ENCODE results near the gene SIPA1L3. TPM values are rescaled to one million over a fixed set of nuclear protein-coding genes. Genes with fewer than 3 reads are reported as not detected.
A peak's percentile ranks its signal among the peaks of the same experiment; 100 is the strongest.
"Not testable (repeated sequence)": the region's sequence is repeated elsewhere in the genome, so short reads cannot be mapped to it uniquely, and the experiment has no call there.

The SIPA1L3 gene
- polyA plus RNA-seq, 6 donors from 2014 or later = 9.2 to 43.0 (median 19.5) TPM

DNA sequence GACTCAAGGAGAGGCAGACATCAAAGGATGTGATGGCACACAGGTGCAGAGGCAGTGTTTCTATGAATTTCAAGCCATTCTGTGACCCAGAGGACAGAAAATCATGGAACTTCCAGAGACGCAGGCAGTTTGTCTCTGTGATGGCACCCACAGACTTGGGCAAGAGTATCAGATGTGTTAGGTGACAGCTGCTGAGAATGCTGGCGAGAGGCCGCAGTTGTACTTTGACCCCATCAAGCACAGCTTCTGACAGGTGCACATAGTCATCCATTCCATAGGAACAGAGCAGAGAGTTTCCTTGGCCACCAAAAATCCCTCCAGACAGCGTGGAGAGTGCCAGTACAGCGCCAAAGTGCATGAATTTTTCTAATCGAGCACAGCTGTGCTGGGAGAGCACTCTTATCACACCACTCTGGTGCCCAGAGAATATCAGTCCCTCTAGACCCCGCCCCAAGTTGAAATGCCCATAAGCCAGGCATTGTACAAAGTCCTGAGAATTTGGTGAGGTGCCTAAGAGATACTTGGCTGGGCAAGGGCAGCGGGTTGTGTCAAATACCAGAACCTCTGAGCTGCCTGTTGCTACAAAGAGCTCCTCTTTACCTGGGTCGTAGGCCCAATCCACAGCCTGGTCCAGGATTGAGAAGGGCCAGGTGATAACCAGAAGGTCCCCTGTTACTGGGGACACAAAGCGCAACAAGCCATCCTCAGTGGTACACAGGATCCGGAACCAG lies 13.0 kb upstream of the SIPA1L3 start:
- ATAC-seq (ENCODE audit: low read depth in 2 of 2) (no peak), DNase-seq (no peak)
- H3K27me3 Mint-ChIP-seq = peaks cover 20 to 31% (median 25%) of the 10 kb centered on the region in 3 donors
- H3K4me1 Mint-ChIP-seq = peaks cover 5 to 6% (median 6%) of the 10 kb centered on the region in 3 donors
- peak overlapping the region in 1 of 6 donors; percentile 62 for H3K27ac Mint-ChIP-seq
- H3K36me3 Mint-ChIP-seq = peaks cover 4 to 7% of the 10 kb centered on the region in 2 donors
- H3K9me3 Mint-ChIP-seq = no peaks in the 10 kb centered on the region
- no peak overlapping the region for H3K4me3 Mint-ChIP-seq

DNA sequence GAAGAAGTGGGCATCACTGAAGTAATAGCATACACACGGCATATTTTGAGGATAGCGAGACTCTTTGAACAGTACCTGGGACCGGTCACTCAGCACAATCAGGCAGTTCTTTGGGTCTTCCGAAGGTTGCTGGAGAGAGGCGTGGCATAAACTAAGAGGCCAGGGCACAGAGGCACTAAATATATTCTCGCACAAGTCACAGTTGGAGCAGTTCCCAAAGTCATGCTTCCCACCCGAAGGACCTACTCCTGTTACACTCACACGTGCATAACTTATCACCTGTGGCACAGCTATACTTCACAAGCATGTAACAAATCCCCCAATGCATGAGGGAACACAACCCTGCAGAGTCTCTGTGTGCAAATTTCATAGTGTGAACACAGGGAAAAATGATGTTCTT lies 10.8 kb upstream of the SIPA1L3 start:
- no peak overlapping the region for H3K27ac Mint-ChIP-seq
- peaks cover 4 to 7% of the 10 kb centered on the region in 2 donors for H3K36me3 Mint-ChIP-seq
- no peak for ATAC-seq (ENCODE audit: low read depth in 2 of 2)
- H3K9me3 Mint-ChIP-seq = no peaks in the 10 kb centered on the region
- H3K4me1 Mint-ChIP-seq = peaks cover 8 to 14% (median 9%) of the 10 kb centered on the region in 3 donors
- no peak for DNase-seq
- H3K4me3 Mint-ChIP-seq = no peak overlapping the region
- H3K27me3 Mint-ChIP-seq = peaks cover 20 to 30% (median 25%) of the 10 kb centered on the region in 3 donors

- Mint-ChIP-seq H3K27me3 (no peaks in the 10 kb centered on the region), H3K36me3 (no peaks in the 10 kb centered on the region), H3K4me3 (no peak overlapping the region), H3K4me1 (peaks cover 9 to 27% (median 19%) of the 10 kb centered on the region in 3 donors), H3K9me3 (no peaks in the 10 kb centered on the region), H3K27ac (no peak overlapping the region)
- no peak for ATAC-seq (ENCODE audit: low read depth in 2 of 2)
- no peak for DNase-seq
Measured at GRCh38 chr19:37899453-37899852, 7.6 kb upstream of the SIPA1L3 start.

- peaks cover 9 to 27% (median 19%) of the 10 kb centered on the region in 3 donors for H3K4me1 Mint-ChIP-seq
- DNase-seq (no peak), ATAC-seq (ENCODE audit: low read depth in 2 of 2) (no peak)
- H3K27me3 Mint-ChIP-seq = no peaks in the 10 kb centered on the region
- no peak overlapping the region for H3K27ac Mint-ChIP-seq
- H3K36me3 Mint-ChIP-seq = no peaks in the 10 kb centered on the region
- no peaks in the 10 kb centered on the region for H3K9me3 Mint-ChIP-seq
- H3K4me3 Mint-ChIP-seq = no peak overlapping the region
Measured at GRCh38 chr19:37899966-37900365, 7.0 kb upstream of the SIPA1L3 start.

- Mint-ChIP-seq H3K4me3 (peak overlapping the region in 2 of 8 donors; percentile 82 to 84), H3K27ac (peak overlapping the region; percentile 10 to 96 (median 85)), H3K4me1 (peaks cover 17 to 37% (median 26%) of the 10 kb centered on the region in 3 donors), H3K36me3 (no peaks in the 10 kb centered on the region), H3K9me3 (no peaks in the 10 kb centered on the region), H3K27me3 (no peaks in the 10 kb centered on the region)
- ATAC-seq (ENCODE audit: low read depth in 2 of 2) (peak; percentile 13 to 25), DNase-seq (peak; percentile 77)
Measured at GRCh38 chr19:37902668-37903067, 4.3 kb upstream of the SIPA1L3 start.

DNA sequence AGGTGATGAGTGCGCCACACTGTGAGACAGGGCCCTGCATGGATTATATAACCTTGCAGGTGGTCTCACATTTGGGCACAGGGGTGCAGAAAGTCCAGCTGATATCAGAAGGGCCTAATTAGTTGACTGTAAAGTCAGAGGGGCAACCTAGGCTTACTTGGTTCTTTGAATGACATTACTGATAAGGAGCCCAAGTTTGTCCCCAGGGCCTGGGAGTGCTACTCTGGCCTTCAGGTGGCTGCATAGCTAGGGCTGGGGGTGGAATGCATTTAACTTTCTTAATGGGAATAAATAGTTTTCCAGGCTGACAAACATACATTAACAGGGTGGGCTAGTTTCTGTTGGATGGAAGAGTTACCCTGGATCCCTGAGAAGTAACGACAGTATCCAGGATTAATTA lies 3.9 kb upstream of the SIPA1L3 start:
- Mint-ChIP-seq H3K27ac (peak overlapping the region in 5 of 6 donors; percentile 10 to 96 (median 87)), H3K36me3 (no peaks in the 10 kb centered on the region), H3K4me3 (peak overlapping the region in 3 of 8 donors; percentile 47 to 82 (median 47)), H3K9me3 (no peaks in the 10 kb centered on the region), H3K4me1 (peaks cover 20 to 40% (median 29%) of the 10 kb centered on the region in 3 donors), H3K27me3 (no peaks in the 10 kb centered on the region)
- DNase-seq (no peak), ATAC-seq (ENCODE audit: low read depth in 2 of 2) (no peak)

GRCh38 chr19:37905946-37906868 lies 801 bp upstream of the SIPA1L3 start, which contains the start of gene WDR87:
TSS of gene WDR87 (minus strand) at chr19:37906594. CDS start at chr19:37898239, 8,355 bp downstream.
- DNase-seq (peak; percentile 61), ATAC-seq (ENCODE audit: low read depth in 2 of 2) (peak; percentile 35 to 36)
- Mint-ChIP-seq H3K27me3 (no peaks in the 10 kb centered on the region), H3K27ac (peak within 1 kb of the TSS; percentile 88 to 95 (median 93)), H3K36me3 (peaks cover 5 to 11% of the 10 kb centered on the region in 2 donors), H3K4me1 (peaks cover 36 to 55% (median 48%) of the 10 kb centered on the region in 3 donors), H3K4me3 (peak within 1 kb of the TSS; percentile 89 to 98 (median 95)), H3K9me3 (no peaks in the 10 kb centered on the region)

DNA sequence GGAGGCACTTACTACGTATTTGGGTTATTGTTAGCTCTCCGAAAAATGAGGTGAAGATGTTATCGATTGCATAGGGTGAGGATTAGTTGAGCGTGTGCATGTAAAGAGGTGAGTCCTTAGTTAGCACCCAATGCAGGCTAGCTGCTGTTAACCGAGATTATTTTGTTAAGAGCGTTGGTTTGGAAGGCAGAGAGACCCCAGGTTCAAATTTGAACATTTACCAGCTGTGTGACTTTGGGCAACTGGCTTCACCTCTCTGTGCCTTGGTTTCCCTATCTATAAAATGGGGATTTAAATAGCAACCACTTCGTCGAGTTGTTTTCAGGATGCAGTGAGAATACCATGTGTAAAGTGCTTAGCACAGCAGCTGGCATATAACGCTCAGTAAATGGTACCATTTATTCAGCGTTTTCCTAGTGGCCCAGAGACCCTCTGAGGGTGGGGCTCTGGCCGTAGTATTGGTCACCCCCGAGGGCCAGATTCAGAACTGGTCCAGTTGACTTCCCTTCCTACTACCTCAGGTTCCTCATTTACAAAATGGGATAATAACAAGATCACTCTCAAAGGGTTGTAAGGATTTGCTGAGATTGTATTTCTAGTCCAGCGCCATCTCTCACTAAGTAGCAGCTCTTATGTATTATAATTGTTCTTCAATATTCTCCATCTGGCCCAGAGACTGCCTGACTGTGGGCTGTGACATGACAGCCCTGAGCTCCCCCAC lies 887 bp downstream of the SIPA1L3 start:
- DNase-seq = no peak
- Mint-ChIP-seq H3K27me3 (no peaks in the 10 kb centered on the region), H3K4me3 (peak overlapping the region; percentile 89 to 98 (median 95)), H3K36me3 (peaks cover 11% of the 10 kb centered on the region in 2 donors), H3K4me1 (peaks cover 46 to 65% (median 58%) of the 10 kb centered on the region in 3 donors), H3K9me3 (no peaks in the 10 kb centered on the region), H3K27ac (peak overlapping the region; percentile 69 to 91 (median 89))
- ATAC-seq (ENCODE audit: low read depth in 2 of 2) = no peak

DNA sequence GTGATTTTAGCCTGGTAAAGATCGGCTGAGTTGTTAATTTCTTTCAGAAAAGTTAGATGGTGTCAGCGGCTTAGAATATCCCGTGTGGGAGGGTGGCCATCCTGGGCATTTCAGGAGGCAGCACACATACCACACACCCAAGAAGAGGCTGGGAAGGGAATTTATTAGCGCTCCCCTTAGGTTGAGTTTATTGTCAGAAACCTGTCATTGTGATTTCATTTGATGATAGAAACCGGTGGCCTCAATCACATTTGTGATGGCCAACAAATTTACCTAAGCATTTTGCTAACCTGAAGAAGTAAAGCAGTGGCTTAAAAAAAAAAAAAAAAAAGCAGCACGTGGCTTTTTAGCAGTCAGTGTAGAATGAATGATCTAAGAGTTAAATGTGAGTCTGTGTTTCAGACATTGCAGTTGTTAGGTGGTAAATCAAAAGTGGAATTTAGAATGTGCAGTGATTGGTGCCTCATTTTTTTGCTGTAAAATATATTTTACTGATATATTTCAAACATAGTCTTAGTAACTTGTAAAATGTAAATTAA lies 2.7 kb downstream of the SIPA1L3 start:
- H3K27ac Mint-ChIP-seq = peak overlapping the region; percentile 56 to 91 (median 79)
- no peaks in the 10 kb centered on the region for H3K9me3 Mint-ChIP-seq
- peaks cover 56 to 74% (median 68%) of the 10 kb centered on the region in 3 donors for H3K4me1 Mint-ChIP-seq
- DNase-seq = no peak
- H3K36me3 Mint-ChIP-seq = peaks cover 12 to 14% of the 10 kb centered on the region in 2 donors
- H3K4me3 Mint-ChIP-seq = peak overlapping the region in 7 of 8 donors; percentile 89 to 98 (median 96)
- no peaks in the 10 kb centered on the region for H3K27me3 Mint-ChIP-seq
- ATAC-seq (ENCODE audit: low read depth in 2 of 2) = no peak

GRCh38 chr19:37914908-37915307 lies 7.9 kb downstream of the SIPA1L3 start:
- H3K36me3 Mint-ChIP-seq = peaks cover 20 to 21% of the 10 kb centered on the region in 2 donors
- peak; percentile 89 to 93 for ATAC-seq (ENCODE audit: low read depth in 2 of 2)

GRCh38 chr19:37920591-37921450 lies 13.8 kb downstream of the SIPA1L3 start:
- H3K9me3 Mint-ChIP-seq = peaks cover 0 to 1% (median 0%) of the 10 kb centered on the region in 7 donors
- no peaks in the 10 kb centered on the region for H3K27me3 Mint-ChIP-seq
- ATAC-seq (ENCODE audit: low read depth in 2 of 2) (peak; percentile 22 to 40), DNase-seq (no peak)
- peaks cover 4 to 21% of the 10 kb centered on the region in 2 donors for H3K36me3 Mint-ChIP-seq
- H3K4me3 Mint-ChIP-seq = peak overlapping the region; percentile 64 to 94 (median 85)
- H3K27ac Mint-ChIP-seq = peak overlapping the region; percentile 93 to 97 (median 96)
- H3K4me1 Mint-ChIP-seq = peaks cover 48 to 88% (median 79%) of the 10 kb centered on the region in 3 donors

More at GRCh38 chr19:37914908-37915307, 7.9 kb downstream of the SIPA1L3 start:
- H3K27ac Mint-ChIP-seq = peak overlapping the region; percentile 84 to 99 (median 96)
- peak overlapping the region; percentile 70 to 91 (median 88) for H3K4me3 Mint-ChIP-seq
- peaks cover 49 to 91% (median 71%) of the 10 kb centered on the region in 3 donors for H3K4me1 Mint-ChIP-seq
- no peaks in the 10 kb centered on the region for H3K9me3 Mint-ChIP-seq
- H3K27me3 Mint-ChIP-seq = no peaks in the 10 kb centered on the region
- peak; percentile 65 for DNase-seq

DNA sequence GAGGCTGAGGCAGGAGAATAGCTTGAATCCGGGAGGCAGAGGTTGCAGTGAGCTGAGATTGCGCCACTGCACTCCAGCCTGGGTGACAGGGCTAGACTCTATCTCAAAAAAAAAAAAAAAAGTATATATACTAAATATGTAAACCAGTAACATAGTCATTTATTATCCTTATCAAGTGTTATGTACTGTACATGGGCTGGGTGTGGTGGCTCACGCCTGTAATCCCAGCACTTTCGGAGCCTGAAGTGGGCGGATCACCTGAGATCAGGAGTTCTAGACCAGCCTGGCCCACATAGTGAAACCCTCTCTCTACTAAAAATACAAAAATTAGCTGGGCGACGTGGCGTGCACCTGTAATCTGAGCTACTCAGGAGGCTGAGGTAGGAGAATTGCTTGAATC lies 17.6 kb downstream of the SIPA1L3 start:
- H3K27ac Mint-ChIP-seq = peak overlapping the region in 3 of 6 donors; percentile 90 to 96 (median 92)
- peaks cover 59 to 94% (median 92%) of the 10 kb centered on the region in 3 donors for H3K4me1 Mint-ChIP-seq
- peak overlapping the region in 2 of 8 donors; percentile 45 to 76 for H3K4me3 Mint-ChIP-seq
- DNase-seq; ATAC-seq (ENCODE audit: low read depth in 2 of 2); H3K36me3 Mint-ChIP-seq; H3K9me3 Mint-ChIP-seq; H3K27me3 Mint-ChIP-seq: not testable (repeated sequence)

Measured in naive B cell (primary cell).